ENCODE data around the gene ACO2. TPM values are rescaled to one million over a fixed set of nuclear protein-coding genes. Genes with fewer than 3 reads are reported as not detected.

The ACO2 gene
- total and polyA plus RNA-seq, 2 of the 4 experiments (the other 2 are of a cell fraction): 71.3 to 72.9 TPM

DNA sequence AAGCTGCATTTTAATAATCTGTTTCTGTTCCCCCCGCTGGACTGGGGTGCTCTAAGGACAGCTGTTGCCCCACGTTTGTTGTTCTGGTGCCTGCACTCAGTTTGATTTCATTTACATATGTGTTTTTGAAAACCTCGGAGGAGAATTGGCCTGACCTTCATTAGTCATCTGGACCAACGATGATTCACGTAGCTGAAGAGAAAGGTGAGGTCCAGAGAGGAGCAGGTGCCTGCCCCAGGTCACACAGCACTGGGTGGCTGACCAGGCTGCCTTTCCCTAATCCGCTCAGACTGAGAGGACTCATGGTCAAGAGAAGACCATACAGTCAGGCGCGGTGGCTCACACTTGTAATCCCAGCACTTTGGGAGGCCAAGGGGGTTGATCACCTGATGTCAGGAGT lies 95.6 kb downstream of the ACO2 start:
- H2BK120ac ChIP-seq (ENCODE audit: low read depth, low read length): peak overlapping the region; percentile 84
- H3K56ac ChIP-seq (ENCODE audit: extremely low read depth, insufficient read depth, low read length): no peak overlapping the region
- no peak overlapping the region for H3K4me3 ChIP-seq (ENCODE audit: insufficient read depth, low read depth, low read length)
- peak overlapping the region; percentile 4; the same call in 1 of the 2 replicates for H4K5ac ChIP-seq (ENCODE audit: low read depth, low read length)
- no peaks in the 10 kb centered on the region for H3K27me3 ChIP-seq (ENCODE audit: control insufficient read depth, insufficient read depth, low read length)
- CTCF ChIA-PET: no interaction called here
- intact Hi-C loops (cut with micrococcal nuclease) (no loop called here), dilution Hi-C loops (cut with HindIII; ENCODE audit: low sequenced_read_pairs, unreplicated experiment) (no loop called here), in situ Hi-C loops (cut with MboI; ENCODE audit: low sequenced_read_pairs) (no loop called here)
- peaks cover 26% of the 10 kb centered on the region for H3K4me1 ChIP-seq (ENCODE audit: control insufficient read depth, insufficient read depth, low read length)
- H3K4me2 ChIP-seq (ENCODE audit: low read depth, low read length): no peak overlapping the region
- no peaks in the 10 kb centered on the region for H3K9me3 ChIP-seq (ENCODE audit: control insufficient read depth, insufficient read depth, low read length)
- ATAC-seq (ENCODE audit: low read depth): no peak
- peak overlapping the region; percentile 7 for H3K18ac ChIP-seq (ENCODE audit: low read depth, low read length)
- peaks cover 14 to 78% of the 10 kb centered on the region in 2 experiments; a peak in 3 of 4 replicates for H3K79me1 ChIP-seq (ENCODE audit: low read depth in 1 of 2, low read length in 2 of 2)
- H3K27ac ChIP-seq (ENCODE audit: insufficient read depth, low read length): peak overlapping the region; percentile 83
- peak overlapping the region; percentile 92 for H4K91ac ChIP-seq (ENCODE audit: insufficient read depth, low read depth, low read length)
- peaks cover 3% of the 10 kb centered on the region; the same call in 1 of the 2 replicates for H4K20me1 ChIP-seq (ENCODE audit: insufficient read depth, low read length)
- POLR2A ChIA-PET (ENCODE audit: unreplicated experiment): no interaction called here
- no peak overlapping the region for H3K9ac ChIP-seq (ENCODE audit: low read depth, low read length)
- peak overlapping the region; percentile 81 for H2BK20ac ChIP-seq (ENCODE audit: low read depth, low read length)
- H2AK9ac ChIP-seq (replicated peaks; ENCODE audit: low read depth, low read length, poor library complexity): peak overlapping the region; percentile 35
- peaks cover 19% of the 10 kb centered on the region for H3K9me1 ChIP-seq (ENCODE audit: insufficient read depth, low read length)
- H2BK5ac ChIP-seq (ENCODE audit: low read depth, low read length, poor library complexity, severe bottlenecking): peak overlapping the region; percentile 80
- no TSS peak for BruUV-seq (replicated peaks)
- peak; percentile 46 for DNase-seq
- no peak for TF ChIP-seq FOS (IDR thresholded peaks at IDR 0.05; ENCODE audit: low read depth, low read length)
- TF ChIP-seq CHD1 (IDR thresholded peaks at IDR 0.05; ENCODE audit: low read depth, low read length): no peak
- no peak for TF ChIP-seq POLR2A (IDR thresholded peaks at IDR 0.05; ENCODE audit: low read depth, low read length)
- TF ChIP-seq MAFK (IDR thresholded peaks at IDR 0.05; ENCODE audit: low read depth, low read length): no peak
- TF ChIP-seq BHLHE40 (IDR thresholded peaks at IDR 0.05; ENCODE audit: low read depth, low read length): no peak
- TF ChIP-seq, protein P1, sequence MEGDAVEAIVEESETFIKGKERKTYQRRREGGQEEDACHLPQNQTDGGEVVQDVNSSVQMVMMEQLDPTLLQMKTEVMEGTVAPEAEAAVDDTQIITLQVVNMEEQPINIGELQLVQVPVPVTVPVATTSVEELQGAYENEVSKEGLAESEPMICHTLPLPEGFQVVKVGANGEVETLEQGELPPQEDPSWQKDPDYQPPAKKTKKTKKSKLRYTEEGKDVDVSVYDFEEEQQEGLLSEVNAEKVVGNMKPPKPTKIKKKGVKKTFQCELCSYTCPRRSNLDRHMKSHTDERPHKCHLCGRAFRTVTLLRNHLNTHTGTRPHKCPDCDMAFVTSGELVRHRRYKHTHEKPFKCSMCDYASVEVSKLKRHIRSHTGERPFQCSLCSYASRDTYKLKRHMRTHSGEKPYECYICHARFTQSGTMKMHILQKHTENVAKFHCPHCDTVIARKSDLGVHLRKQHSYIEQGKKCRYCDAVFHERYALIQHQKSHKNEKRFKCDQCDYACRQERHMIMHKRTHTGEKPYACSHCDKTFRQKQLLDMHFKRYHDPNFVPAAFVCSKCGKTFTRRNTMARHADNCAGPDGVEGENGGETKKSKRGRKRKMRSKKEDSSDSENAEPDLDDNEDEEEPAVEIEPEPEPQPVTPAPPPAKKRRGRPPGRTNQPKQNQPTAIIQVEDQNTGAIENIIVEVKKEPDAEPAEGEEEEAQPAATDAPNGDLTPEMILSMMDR (conservative IDR thresholded peaks at IDR 0.05; ENCODE audit: low read depth, low read length): no peak
- no peak for TF ChIP-seq CEBPB (IDR thresholded peaks at IDR 0.05; ENCODE audit: low read depth, low read length)
- TF ChIP-seq, protein P2, sequence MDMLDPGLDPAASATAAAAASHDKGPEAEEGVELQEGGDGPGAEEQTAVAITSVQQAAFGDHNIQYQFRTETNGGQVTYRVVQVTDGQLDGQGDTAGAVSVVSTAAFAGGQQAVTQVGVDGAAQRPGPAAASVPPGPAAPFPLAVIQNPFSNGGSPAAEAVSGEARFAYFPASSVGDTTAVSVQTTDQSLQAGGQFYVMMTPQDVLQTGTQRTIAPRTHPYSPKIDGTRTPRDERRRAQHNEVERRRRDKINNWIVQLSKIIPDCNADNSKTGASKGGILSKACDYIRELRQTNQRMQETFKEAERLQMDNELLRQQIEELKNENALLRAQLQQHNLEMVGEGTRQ (IDR thresholded peaks at IDR 0.05; ENCODE audit: low read depth, low read length): no peak
- TF ChIP-seq, protein P3, sequence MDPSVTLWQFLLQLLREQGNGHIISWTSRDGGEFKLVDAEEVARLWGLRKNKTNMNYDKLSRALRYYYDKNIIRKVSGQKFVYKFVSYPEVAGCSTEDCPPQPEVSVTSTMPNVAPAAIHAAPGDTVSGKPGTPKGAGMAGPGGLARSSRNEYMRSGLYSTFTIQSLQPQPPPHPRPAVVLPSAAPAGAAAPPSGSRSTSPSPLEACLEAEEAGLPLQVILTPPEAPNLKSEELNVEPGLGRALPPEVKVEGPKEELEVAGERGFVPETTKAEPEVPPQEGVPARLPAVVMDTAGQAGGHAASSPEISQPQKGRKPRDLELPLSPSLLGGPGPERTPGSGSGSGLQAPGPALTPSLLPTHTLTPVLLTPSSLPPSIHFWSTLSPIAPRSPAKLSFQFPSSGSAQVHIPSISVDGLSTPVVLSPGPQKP (IDR thresholded peaks at IDR 0.05; ENCODE audit: borderline replicate concordance, low read depth, low read length): no peak
- TF ChIP-seq RFX5 (IDR thresholded peaks at IDR 0.05; ENCODE audit: low read depth, low read length): no peak
- TF ChIP-seq RAD21 (IDR thresholded peaks at IDR 0.05; ENCODE audit: low read length): no peak
- no peak for TF ChIP-seq RCOR1 (IDR thresholded peaks at IDR 0.05; ENCODE audit: insufficient replicate concordance, low read length)
- TF ChIP-seq NFE2L2 (IDR thresholded peaks at IDR 0.05; ENCODE audit: low read depth, low read length): no peak
- no peak for TF ChIP-seq MAZ (IDR thresholded peaks at IDR 0.05; ENCODE audit: borderline replicate concordance, low read depth, low read length)
- TF ChIP-seq MXI1 (IDR thresholded peaks at IDR 0.05; ENCODE audit: borderline replicate concordance, low read depth, low read length): no peak
- no peak for TF ChIP-seq SMC3 (IDR thresholded peaks at IDR 0.05; ENCODE audit: low read depth, low read length)
- peak overlapping the region; percentile 48; the same call in 1 of the 2 replicates for H3K23ac ChIP-seq (ENCODE audit: low read depth, low read length)
- no peak overlapping the region for H2AFZ ChIP-seq (replicated peaks; ENCODE audit: low read length, poor library complexity)
- H3K4ac ChIP-seq (ENCODE audit: low read depth, low read length): peak overlapping the region; percentile 82
- 53% methylated on average over 3 of the region's 8 CpGs; no CpG with 5 or more reads in 1 of the 2 experiments for WGBS, 2 experiments (ENCODE audit: extremely low coverage in 2 of 2, insufficient read length in 1 of 2)
- H3K36me3 ChIP-seq (ENCODE audit: control insufficient read depth, insufficient read depth, low read length): peaks cover 3% of the 10 kb centered on the region; the same call in 1 of the 2 replicates
- peak overlapping the region; percentile 98 for H2AK5ac ChIP-seq (ENCODE audit: low read depth, low read length)
- peak overlapping the region; percentile 73; the same call in 1 of the 2 replicates for H3K14ac ChIP-seq (replicated peaks; ENCODE audit: low read depth, low read length)
- H4K8ac ChIP-seq (ENCODE audit: low read depth in 2 of 2, low read length in 2 of 2): peak overlapping the region; percentile 18 to 75; a peak in 2 of 4 replicates
- H2BK15ac ChIP-seq (ENCODE audit: low read depth, low read length): peak overlapping the region; percentile 96; the same call in 2 of the 3 replicates
